ENCODE results near the gene PRKCD.

DNA sequence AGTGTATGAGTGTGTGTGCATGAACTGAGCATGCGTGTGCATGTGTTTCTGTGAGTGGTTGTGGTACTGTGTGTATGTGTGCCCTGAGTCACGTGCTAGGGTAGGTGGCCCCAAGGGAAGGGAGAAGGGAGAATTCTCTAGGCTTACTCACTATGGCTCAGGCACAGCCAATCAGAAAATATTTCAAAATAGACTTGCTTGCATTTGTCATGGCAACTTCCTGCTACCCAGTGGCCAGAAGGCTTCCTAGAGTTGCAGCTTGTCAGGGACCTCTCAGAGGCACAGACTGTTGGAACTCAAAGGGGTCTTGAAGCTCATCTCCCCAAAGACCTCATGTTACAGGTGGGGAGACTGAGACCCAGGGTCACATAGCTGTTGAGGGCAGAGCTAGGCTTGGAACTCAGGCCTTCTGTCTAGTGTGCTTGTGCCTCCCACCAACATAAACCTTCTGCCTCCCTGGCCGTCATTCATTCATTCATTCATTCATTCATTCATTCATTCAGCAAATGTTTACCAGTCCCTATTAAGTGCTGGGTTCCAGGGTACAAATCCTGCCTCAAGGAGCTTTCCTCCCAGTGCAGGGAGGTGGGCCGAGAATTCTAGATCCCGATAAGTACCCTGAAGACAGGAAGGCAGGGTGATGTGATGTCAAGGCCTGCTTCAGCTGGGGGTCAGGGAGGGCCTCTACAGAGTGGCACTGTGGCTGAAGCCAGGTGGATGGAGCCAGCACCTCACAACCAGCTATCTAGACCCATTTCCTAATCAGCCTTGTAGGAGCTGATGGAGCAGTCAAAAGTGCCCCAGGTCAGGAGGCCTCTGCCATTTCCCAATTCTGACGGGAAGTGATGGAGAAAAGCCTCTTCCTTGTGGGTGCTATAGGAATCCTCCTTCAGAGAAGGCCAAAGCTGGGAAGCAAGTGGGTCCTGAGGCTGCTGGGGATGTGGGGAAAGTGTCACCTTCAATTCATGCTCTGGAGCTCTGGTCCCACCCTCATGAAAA lies 19.9 kb upstream of the PRKCD start:
- TF ChIP-seq POLR2A (IDR thresholded peaks at IDR 0.05; ENCODE audit: low read depth, low read length): no peak
- TF ChIP-seq MXI1 (IDR thresholded peaks at IDR 0.05; ENCODE audit: borderline replicate concordance, low read depth, low read length): no peak
- TF ChIP-seq, protein P1, sequence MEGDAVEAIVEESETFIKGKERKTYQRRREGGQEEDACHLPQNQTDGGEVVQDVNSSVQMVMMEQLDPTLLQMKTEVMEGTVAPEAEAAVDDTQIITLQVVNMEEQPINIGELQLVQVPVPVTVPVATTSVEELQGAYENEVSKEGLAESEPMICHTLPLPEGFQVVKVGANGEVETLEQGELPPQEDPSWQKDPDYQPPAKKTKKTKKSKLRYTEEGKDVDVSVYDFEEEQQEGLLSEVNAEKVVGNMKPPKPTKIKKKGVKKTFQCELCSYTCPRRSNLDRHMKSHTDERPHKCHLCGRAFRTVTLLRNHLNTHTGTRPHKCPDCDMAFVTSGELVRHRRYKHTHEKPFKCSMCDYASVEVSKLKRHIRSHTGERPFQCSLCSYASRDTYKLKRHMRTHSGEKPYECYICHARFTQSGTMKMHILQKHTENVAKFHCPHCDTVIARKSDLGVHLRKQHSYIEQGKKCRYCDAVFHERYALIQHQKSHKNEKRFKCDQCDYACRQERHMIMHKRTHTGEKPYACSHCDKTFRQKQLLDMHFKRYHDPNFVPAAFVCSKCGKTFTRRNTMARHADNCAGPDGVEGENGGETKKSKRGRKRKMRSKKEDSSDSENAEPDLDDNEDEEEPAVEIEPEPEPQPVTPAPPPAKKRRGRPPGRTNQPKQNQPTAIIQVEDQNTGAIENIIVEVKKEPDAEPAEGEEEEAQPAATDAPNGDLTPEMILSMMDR (conservative IDR thresholded peaks at IDR 0.05; ENCODE audit: low read depth, low read length): no peak
- TF ChIP-seq RCOR1 (IDR thresholded peaks at IDR 0.05; ENCODE audit: insufficient replicate concordance, low read length): no peak
- no peak for TF ChIP-seq RFX5 (IDR thresholded peaks at IDR 0.05; ENCODE audit: low read depth, low read length)
- TF ChIP-seq BHLHE40 (IDR thresholded peaks at IDR 0.05; ENCODE audit: low read depth, low read length): peak; percentile 88
- no peak for TF ChIP-seq SMC3 (IDR thresholded peaks at IDR 0.05; ENCODE audit: low read depth, low read length)
- no peak for TF ChIP-seq RAD21 (IDR thresholded peaks at IDR 0.05; ENCODE audit: low read length)
- no peak for TF ChIP-seq CHD1 (IDR thresholded peaks at IDR 0.05; ENCODE audit: low read depth, low read length)

All from IMR-90 (cell line).